GM06990 (cell line): ENCODE results near the gene HBQ1.

Experiments
- DNase-seq: peaks from one replicate; pipeline ENCODE4 v3.0.0-alpha.2; 2011; ENCODE audit not compliant: insufficient read length; ENCODE audit errors: extremely low read depth
- H3K27me3 ChIP-seq: replicated peaks from 2 replicates; pipeline ENCODE4 v1.6.0; 2011; ENCODE audit warnings: low read length; ENCODE audit not compliant: control insufficient read depth, insufficient read depth
- H3K36me3 ChIP-seq: 2 replicates; pipeline ENCODE4 v1.5.1; 2011; ENCODE audit warnings: low read length; ENCODE audit not compliant: control insufficient read depth, insufficient read depth
- H3K4me3 ChIP-seq: replicated peaks from 2 replicates; pipeline ENCODE4 v1.5.1; 2011; ENCODE audit warnings: low read depth, mild to moderate bottlenecking, control low read depth, low read length
- TF ChIP-seq, protein P1 (sequence below): IDR thresholded peaks from 2 replicates; pipeline ENCODE4 v1.5.1; 2011; ENCODE audit warnings: low read length, control low read depth, mild to moderate bottlenecking, inconsistent platforms; ENCODE audit not compliant: insufficient read depth, poor library complexity, severe bottlenecking

HBQ1 gene

GRCh38 chr16:177394-177822 is 2.9 kb upstream of the HBQ1 start:
- peaks cover 2% of the 10 kb centered on the region; the same call in 1 of the 2 replicates for H3K27me3 ChIP-seq
- DNase-seq = no peak
- TF ChIP-seq, protein P1, sequence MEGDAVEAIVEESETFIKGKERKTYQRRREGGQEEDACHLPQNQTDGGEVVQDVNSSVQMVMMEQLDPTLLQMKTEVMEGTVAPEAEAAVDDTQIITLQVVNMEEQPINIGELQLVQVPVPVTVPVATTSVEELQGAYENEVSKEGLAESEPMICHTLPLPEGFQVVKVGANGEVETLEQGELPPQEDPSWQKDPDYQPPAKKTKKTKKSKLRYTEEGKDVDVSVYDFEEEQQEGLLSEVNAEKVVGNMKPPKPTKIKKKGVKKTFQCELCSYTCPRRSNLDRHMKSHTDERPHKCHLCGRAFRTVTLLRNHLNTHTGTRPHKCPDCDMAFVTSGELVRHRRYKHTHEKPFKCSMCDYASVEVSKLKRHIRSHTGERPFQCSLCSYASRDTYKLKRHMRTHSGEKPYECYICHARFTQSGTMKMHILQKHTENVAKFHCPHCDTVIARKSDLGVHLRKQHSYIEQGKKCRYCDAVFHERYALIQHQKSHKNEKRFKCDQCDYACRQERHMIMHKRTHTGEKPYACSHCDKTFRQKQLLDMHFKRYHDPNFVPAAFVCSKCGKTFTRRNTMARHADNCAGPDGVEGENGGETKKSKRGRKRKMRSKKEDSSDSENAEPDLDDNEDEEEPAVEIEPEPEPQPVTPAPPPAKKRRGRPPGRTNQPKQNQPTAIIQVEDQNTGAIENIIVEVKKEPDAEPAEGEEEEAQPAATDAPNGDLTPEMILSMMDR = no peak
- no peaks in the 10 kb centered on the region for H3K36me3 ChIP-seq
- H3K4me3 ChIP-seq = no peak overlapping the region

DNA sequence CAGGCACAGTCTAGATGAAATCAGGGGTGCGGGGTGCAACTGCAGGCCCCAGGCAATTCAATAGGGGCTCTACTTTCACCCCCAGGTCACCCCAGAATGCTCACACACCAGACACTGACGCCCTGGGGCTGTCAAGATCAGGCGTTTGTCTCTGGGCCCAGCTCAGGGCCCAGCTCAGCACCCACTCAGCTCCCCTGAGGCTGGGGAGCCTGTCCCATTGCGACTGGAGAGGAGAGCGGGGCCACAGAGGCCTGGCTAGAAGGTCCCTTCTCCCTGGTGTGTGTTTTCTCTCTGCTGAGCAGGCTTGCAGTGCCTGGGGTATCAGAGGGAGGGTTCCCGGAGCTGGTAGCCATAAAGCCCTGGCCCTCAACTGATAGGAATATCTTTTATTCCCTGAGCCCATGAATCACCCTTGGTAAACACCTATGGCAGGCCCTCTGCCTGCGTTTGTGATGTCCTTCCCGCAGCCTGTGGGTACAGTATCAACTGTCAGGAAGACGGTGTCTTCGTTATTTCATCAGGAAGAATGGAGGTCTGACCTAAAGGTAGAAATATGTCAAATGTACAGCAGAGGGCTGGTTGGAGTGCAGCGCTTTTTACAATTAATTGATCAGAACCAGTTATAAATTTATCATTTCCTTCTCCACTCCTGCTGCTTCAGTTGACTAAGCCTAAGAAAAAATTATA is 2.1 kb upstream of the HBQ1 start:
- H3K27me3 ChIP-seq = peaks cover 2% of the 10 kb centered on the region; the same call in 1 of the 2 replicates
- DNase-seq = no peak
- TF ChIP-seq, protein P1 = no peak
- H3K4me3 ChIP-seq = no peak overlapping the region
- no peaks in the 10 kb centered on the region for H3K36me3 ChIP-seq

GRCh38 chr16:178668-179015 is 1.6 kb upstream of the HBQ1 start:
- Histone ChIP-seq H3K36me3 (no peaks in the 10 kb centered on the region), H3K27me3 (peaks cover 2% of the 10 kb centered on the region; the same call in 1 of the 2 replicates), H3K4me3 (no peak overlapping the region)
- no peak for DNase-seq
- TF ChIP-seq, protein P1 = no peak

- Histone ChIP-seq H3K27me3 (peaks cover 2% of the 10 kb centered on the region; the same call in 1 of the 2 replicates), H3K4me3 (no peak overlapping the region), H3K36me3 (no peaks in the 10 kb centered on the region; the same call in 1 of the 2 replicates)
- no peak for DNase-seq
- TF ChIP-seq, protein P1 = no peak
These were observed 807 bp upstream of the HBQ1 start for GRCh38 chr16:179211-180092.

GRCh38 chr16:180681-181564 is 664 bp downstream of the HBQ1 start:
- no peak overlapping the region for H3K4me3 ChIP-seq
- peaks cover 3% of the 10 kb centered on the region for H3K36me3 ChIP-seq
- peaks cover 2% of the 10 kb centered on the region; the same call in 1 of the 2 replicates for H3K27me3 ChIP-seq
- DNase-seq = peak; percentile 85
- TF ChIP-seq, protein P1 = no peak
